OCI-LY7 (cell line): Measurements from ENCODE around the gene DGUOK. TPM values are rescaled to one million over a fixed set of nuclear protein-coding genes. Genes with fewer than 3 reads are reported as not detected.
A peak's percentile ranks its signal among the peaks of the same experiment; 100 is the strongest.
"Not testable (repeated sequence)": the region's sequence is repeated elsewhere in the genome, so short reads cannot be mapped to it uniquely, and the experiment has no call there.

Source experiments
- BruUV-seq: library from RNA; stranded (reverse); fragments of 400-500 nt; replicated peaks from 2 replicates; lab custom pipeline; 2021; lab: Mats Ljungman, UMichigan
- CTCF ChIA-PET: fragments of 300-600 bp; sonication (Branson Sonifier 250); formaldehyde crosslinking; loops from one replicate; lab custom pipeline; 2022; ENCODE audit warnings: antibody characterized with exemption; ENCODE audit not compliant: unreplicated experiment; lab: Charles Lee
- POLR2A ChIA-PET: fragments of 300-600 bp; sonication (Branson Sonifier 250); formaldehyde crosslinking; loops from one replicate; lab custom pipeline; 2022; ENCODE audit warnings: antibody characterized with exemption; lab: Charles Lee
- DNase-seq: peaks from one replicate; pipeline ENCODE4 v3.0.0-alpha.2; 2015; ENCODE audit warnings: low spot score
- H2AFZ ChIP-seq: fragments of 200-600 bp; sonication (generic), shearing (Covaris generic); 2 replicates; pipeline ENCODE4 v1.6.1; 2014; ENCODE audit warnings: mild to moderate bottlenecking, antibody characterized with exemption, low read length, moderate library complexity
- H3K27ac ChIP-seq: fragments of 200-600 bp; sonication (generic); 2 replicates; pipeline ENCODE4 v1.5.1; 2014; ENCODE audit warnings: mixed run types, low read depth, mild to moderate bottlenecking, moderate library complexity, low read length, inconsistent platforms; ENCODE audit not compliant: poor library complexity, severe bottlenecking
- H3K36me3 ChIP-seq: fragments of 200-600 bp; sonication (generic); 2 replicates; pipeline ENCODE4 v1.6.1; 2014; ENCODE audit warnings: mild to moderate bottlenecking, antibody characterized with exemption, low read length, moderate library complexity, mixed read lengths; ENCODE audit not compliant: insufficient read depth
- H3K4me1 ChIP-seq: fragments of 200-600 bp; sonication (generic); 2 replicates; pipeline ENCODE4 v1.5.1; 2014; ENCODE audit warnings: mild to moderate bottlenecking, low read length; ENCODE audit not compliant: insufficient read depth, poor library complexity, severe bottlenecking
- H3K4me2 ChIP-seq: fragments of 200-600 bp; sonication (generic); 2 replicates; pipeline ENCODE4 v1.6.1; 2014; ENCODE audit warnings: mild to moderate bottlenecking, low read length
- H3K4me3 ChIP-seq: fragments of 200-600 bp; sonication (generic); 2 replicates; pipeline ENCODE4 v1.5.1; 2014; ENCODE audit warnings: mild to moderate bottlenecking, low read depth, low read length; ENCODE audit not compliant: poor library complexity, severe bottlenecking
- H3K79me2 ChIP-seq: fragments of 200-600 bp; sonication (generic); 2 replicates; pipeline ENCODE4 v1.6.1; 2016; ENCODE audit warnings: low read depth, mild to moderate bottlenecking, low read length, moderate library complexity, mixed read lengths; ENCODE audit not compliant: insufficient read depth
- H3K9me2 ChIP-seq: fragments of 200-600 bp; sonication (generic); 2 replicates; pipeline ENCODE4 v1.6.1; 2016; ENCODE audit warnings: mild to moderate bottlenecking, low read length, mixed read lengths; ENCODE audit not compliant: insufficient read depth
- H3K9me3 ChIP-seq: fragments of 200-600 bp; sonication (generic); 2 replicates; pipeline ENCODE4 v1.6.1; 2014; ENCODE audit warnings: mild to moderate bottlenecking, mixed run types, low read length, mixed read lengths
- H4K20me1 ChIP-seq: fragments of 200-600 bp; sonication (generic); 2 replicates; pipeline ENCODE4 v1.6.1; 2014; ENCODE audit warnings: mild to moderate bottlenecking, antibody characterized with exemption, low read length, moderate library complexity, mixed read lengths; ENCODE audit not compliant: insufficient read depth
- CTCF ChIP-seq: fragments of 200-600 bp; sonication (generic); conservative IDR thresholded peaks from 2 replicates; pipeline ENCODE4 v1.5.1; 2014; ENCODE audit warnings: mild to moderate bottlenecking, antibody characterized with exemption, low read length, moderate library complexity, mixed read lengths
- EZH2phosphoT487 ChIP-seq: fragments of 200-600 bp; sonication (generic); IDR thresholded peaks from 2 replicates; pipeline ENCODE4 v1.6.1; 2018; ENCODE audit warnings: low read depth, borderline replicate concordance, mild to moderate bottlenecking, mixed run types, antibody characterized with exemption, low read length, moderate library complexity, mixed read lengths
- intact Hi-C: fragments of 100-400 bp; cut with micrococcal nuclease; formaldehyde crosslinking; loops from one replicate; pipeline ENCODE4 v1.10.0; 2022; ENCODE audit not compliant: unreplicated experiment
- total RNA-seq, 2 experiments: library from RNA; depleted of rRNA in 1 of 2; stranded (reverse); fragments of >200 nt in 1 of 2; shearing (Covaris generic) in 1 of 2; gene quantifications; 2 replicates each; pipeline ENCODE4 v1.2.3, GENCODE V29; 2014 to 2022

The DGUOK gene
- total RNA-seq, 2 experiments from 2014 or later, result 73.4 to 91.8 TPM

DNA sequence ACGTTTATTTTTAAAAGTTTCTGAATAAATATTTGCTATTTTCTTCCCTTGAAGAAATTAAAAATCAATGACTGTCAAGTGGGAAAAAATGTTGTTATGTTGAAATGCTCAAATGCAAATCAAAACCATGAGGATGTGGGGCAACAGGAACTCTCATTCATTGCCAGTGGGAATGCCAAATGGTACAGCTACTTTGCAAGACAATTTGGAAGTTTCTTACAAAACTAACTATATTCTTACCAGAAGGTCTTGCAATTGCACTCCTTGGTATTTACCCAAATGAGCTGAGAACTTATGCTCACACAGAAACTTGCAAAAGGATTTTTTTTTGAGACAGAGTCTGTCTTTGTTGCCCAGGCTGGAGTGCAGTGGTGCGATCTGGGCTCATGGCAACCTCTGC is 41.3 kb upstream of the DGUOK start:
- no TSS peak for BruUV-seq
- no peaks in the 10 kb centered on the region for H3K9me2 ChIP-seq
- CTCF ChIA-PET, result no interaction called here

GRCh38 chr2:73886357-73886756 is 40.3 kb upstream of the DGUOK start:
- no peaks in the 10 kb centered on the region for H3K9me2 ChIP-seq
- no peaks in the 10 kb centered on the region for H3K36me3 ChIP-seq
- no peak for DNase-seq
- BruUV-seq, result no TSS peak
- H3K79me2 ChIP-seq, result no peaks in the 10 kb centered on the region
- intact Hi-C loops, result no loop called here
- no peak overlapping the region for H3K4me2 ChIP-seq
- no peaks in the 10 kb centered on the region for H4K20me1 ChIP-seq
- H3K4me3 ChIP-seq, result no peak overlapping the region
- no peak for TF ChIP-seq CTCF
- TF ChIP-seq EZH2phosphoT487, result no peak
- no peak overlapping the region for H2AFZ ChIP-seq
- no peaks in the 10 kb centered on the region for H3K9me3 ChIP-seq
- H3K4me1 ChIP-seq, result no peaks in the 10 kb centered on the region
- POLR2A ChIA-PET, result no interaction called here
- CTCF ChIA-PET, result no interaction called here
- no peak overlapping the region for H3K27ac ChIP-seq

More for the DNA sequence above, 41.3 kb upstream of the DGUOK start:
- H3K4me3 ChIP-seq, result no peak overlapping the region
- H3K79me2 ChIP-seq, result no peaks in the 10 kb centered on the region
- no peak overlapping the region for H3K27ac ChIP-seq
- no peaks in the 10 kb centered on the region for H3K9me3 ChIP-seq
- intact Hi-C loops, result no loop called here
- no peak overlapping the region for H3K4me2 ChIP-seq
- POLR2A ChIA-PET, result interaction anchor here (0.7 to 1.3 kb wide), 2 partner anchors 12 to 59 kb away, joined by 3 to 4 read pairs; no protein-coding TSS in a partner anchor
- no peaks in the 10 kb centered on the region for H4K20me1 ChIP-seq
- H2AFZ ChIP-seq, result no peak overlapping the region
- H3K36me3 ChIP-seq, result no peaks in the 10 kb centered on the region
- TF ChIP-seq CTCF, result no peak
- no peak for TF ChIP-seq EZH2phosphoT487
- no peak for DNase-seq
- no peaks in the 10 kb centered on the region for H3K4me1 ChIP-seq

DNA sequence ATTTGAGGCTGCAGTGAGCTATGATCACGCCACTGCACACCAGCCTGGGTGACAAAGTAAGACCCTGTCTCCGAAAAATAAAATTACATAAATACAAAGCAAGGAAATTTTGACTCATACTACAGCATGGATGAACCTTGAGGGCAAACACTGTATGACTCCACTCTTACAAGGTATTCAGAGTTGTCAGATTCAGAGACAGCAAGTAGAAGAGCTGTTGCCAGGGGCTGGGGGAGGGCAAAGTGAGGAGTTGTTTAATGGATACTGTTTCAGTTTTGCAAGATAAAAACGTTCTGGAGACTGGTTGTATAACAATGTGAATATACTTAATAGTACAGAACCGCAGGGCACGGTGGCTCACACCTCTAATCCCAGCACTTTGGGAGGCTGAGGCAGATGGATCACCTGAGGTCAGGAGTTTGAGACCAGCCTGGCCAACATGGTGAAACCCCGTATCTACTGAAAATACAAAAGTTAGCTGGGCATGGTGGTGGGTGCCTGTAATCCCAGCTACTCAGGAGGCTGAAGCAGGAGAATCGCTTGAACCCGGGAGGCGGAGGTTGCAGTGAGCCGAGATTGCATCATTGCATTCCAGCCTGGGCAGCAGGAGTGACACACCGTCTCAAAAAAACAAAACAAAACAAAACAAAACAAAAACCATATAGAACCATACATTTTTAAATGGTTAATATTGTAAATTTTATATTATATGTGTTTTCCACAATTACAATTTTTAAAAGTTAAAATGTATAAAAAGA is 38.9 kb upstream of the DGUOK start:
- POLR2A ChIA-PET, CTCF ChIA-PET: not testable (repeated sequence)

More for the DNA sequence above, 38.9 kb upstream of the DGUOK start:
- BruUV-seq, intact Hi-C loops, H3K4me1 ChIP-seq, H3K27ac ChIP-seq, H3K9me3 ChIP-seq, H3K36me3 ChIP-seq, H4K20me1 ChIP-seq, H3K4me2 ChIP-seq, H3K9me2 ChIP-seq, DNase-seq, H3K79me2 ChIP-seq, H3K4me3 ChIP-seq: not testable (repeated sequence)
- peak overlapping the region; percentile 53; the same call in 1 of the 2 replicates for H2AFZ ChIP-seq
